NCI-H1694 (cell line): ENCODE data around the gene MICALL2.

Source experiments
- DNase-seq: peaks from one replicate; lab custom pipeline; 2025; lab: John Stamatoyannopoulos, UW

Gene MICALL2

GRCh38 chr7:1468203-1468602 lies 8.9 kb upstream of the MICALL2 start:
- DNase-seq = no peak

- no peak for DNase-seq
Measured at GRCh38 chr7:1466524-1467271, 7.4 kb upstream of the MICALL2 start.

- DNase-seq = no peak
Measured at GRCh38 chr7:1464694-1465093, 5.4 kb upstream of the MICALL2 start.

GRCh38 chr7:1463676-1464223 lies 4.5 kb upstream of the MICALL2 start:
- DNase-seq = no peak

- DNase-seq = no peak
Measured at GRCh38 chr7:1461646-1462375, 2.5 kb upstream of the MICALL2 start.

GRCh38 chr7:1460821-1461645 lies 1.8 kb upstream of the MICALL2 start:
- no peak for DNase-seq

- DNase-seq = no peak
Measured at GRCh38 chr7:1459920-1460820, 900 bp upstream of the MICALL2 start.

- DNase-seq = peak; percentile 91
Measured at GRCh38 chr7:1459512-1459892, 232 bp upstream of the MICALL2 start.

- DNase-seq = no peak
Measured at GRCh38 chr7:1457949-1458682, 1.2 kb downstream of the MICALL2 start.

- no peak for DNase-seq
Measured at GRCh38 chr7:1457059-1457948, 2.0 kb downstream of the MICALL2 start.

- no peak for DNase-seq
Measured at GRCh38 chr7:1455955-1456354, 3.3 kb downstream of the MICALL2 start.

- DNase-seq = no peak
Measured at GRCh38 chr7:1455241-1455939, 3.9 kb downstream of the MICALL2 start.

GRCh38 chr7:1454542-1454941 lies 4.7 kb downstream of the MICALL2 start:
- no peak for DNase-seq

- no peak for DNase-seq
Measured at GRCh38 chr7:1452205-1452604, 7.1 kb downstream of the MICALL2 start.

- no peak for DNase-seq
Measured at GRCh38 chr7:1450987-1451386, 8.3 kb downstream of the MICALL2 start.

- no peak for DNase-seq
Measured at GRCh38 chr7:1450431-1450830, 8.8 kb downstream of the MICALL2 start.

- no peak for DNase-seq
Measured at GRCh38 chr7:1449951-1450350, 9.3 kb downstream of the MICALL2 start.

GRCh38 chr7:1449501-1449900 lies 9.8 kb downstream of the MICALL2 start:
- DNase-seq = no peak

- no peak for DNase-seq
Measured at GRCh38 chr7:1448958-1449357, 10.3 kb downstream of the MICALL2 start.
